GM18951 (cell line): ENCODE results near the gene MSH4.
"Not testable (repeated sequence)": the region's sequence is repeated elsewhere in the genome, so short reads cannot be mapped to it uniquely, and the experiment has no call there.

Experiments used
- POLR2A ChIP-seq: IDR thresholded peaks from 4 replicates; pipeline ENCODE4 v1.6.1; 2011; ENCODE audit warnings: mild to moderate bottlenecking; ENCODE audit not compliant: insufficient read length, insufficient read depth; ENCODE audit errors: extremely low read depth
- in situ Hi-C: fragments of 300-500 bp; cut with MboI; formaldehyde crosslinking; loops from one replicate; pipeline ENCODE4 v1.12.0; 2022; ENCODE audit warnings: low sequenced_read_pairs, mixed read lengths, inconsistent platforms; ENCODE audit not compliant: unreplicated experiment

Gene MSH4

GRCh38 chr1:75811211-75811981 is 14.7 kb downstream of the MSH4 start:
- in situ Hi-C loops: no loop called here
- no peak for TF ChIP-seq POLR2A

DNA sequence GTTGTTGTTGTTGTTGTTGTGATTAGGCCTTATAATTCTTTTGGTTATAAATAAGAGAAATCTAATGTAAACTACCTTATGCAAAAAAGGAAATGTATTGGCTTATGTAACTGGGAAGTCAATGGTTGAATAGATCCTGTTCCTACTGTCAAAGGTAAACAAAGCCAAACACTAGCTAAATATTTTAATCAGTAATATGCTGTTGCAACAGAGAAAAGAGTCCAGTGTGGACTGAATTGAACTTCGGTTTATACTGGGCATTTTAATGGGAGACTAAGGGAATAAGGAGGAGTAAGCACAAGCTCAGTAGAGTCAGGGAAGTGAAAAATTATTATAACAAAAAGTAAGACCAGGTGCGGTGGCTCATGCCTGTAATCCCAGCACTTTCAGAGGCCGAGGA is 15.4 kb downstream of the MSH4 start:
- no peak for TF ChIP-seq POLR2A
- in situ Hi-C loops: no loop called here

DNA sequence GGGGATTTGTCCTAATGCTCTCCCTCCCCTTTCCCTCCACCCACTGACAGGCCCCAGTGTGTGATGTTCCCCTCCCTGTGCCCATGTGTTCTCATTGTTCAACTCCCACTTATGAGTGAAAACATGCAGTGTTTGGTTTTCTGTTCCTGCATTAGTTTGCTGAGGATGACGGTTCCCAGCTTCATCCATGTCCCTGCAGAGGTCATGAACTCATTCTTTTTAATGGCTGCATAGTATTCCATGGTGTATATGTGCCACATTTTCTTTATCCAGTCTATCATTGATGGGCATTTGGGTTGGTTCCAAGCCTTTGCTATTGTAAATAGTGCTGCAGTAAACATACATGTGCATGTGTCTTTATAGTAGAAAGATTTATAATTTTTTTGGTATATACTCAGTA is 26.9 kb downstream of the MSH4 start:
- in situ Hi-C loops: not testable (repeated sequence)

- in situ Hi-C loops: no loop called here
- TF ChIP-seq POLR2A: no peak
These were observed 39.9 kb downstream of the MSH4 start for GRCh38 chr1:75836528-75837100.

DNA sequence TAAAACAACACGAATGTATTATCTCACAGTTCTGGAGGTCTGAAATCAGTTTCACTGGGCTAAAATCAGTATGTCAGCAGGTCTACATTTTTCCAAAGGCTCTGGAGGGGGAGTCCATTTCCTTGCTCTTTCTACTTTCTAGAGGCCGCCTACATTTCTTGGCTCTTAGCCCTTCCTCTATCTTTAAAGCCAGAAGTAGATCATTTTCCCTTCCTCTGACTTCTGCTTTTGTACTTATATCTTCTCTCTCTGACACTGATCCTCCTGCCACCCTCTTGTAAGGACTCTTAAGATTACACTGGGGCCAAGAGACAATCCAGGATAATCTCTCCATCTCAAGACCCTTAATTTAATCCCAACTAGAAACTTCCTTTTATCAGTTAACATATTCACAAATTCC is 41.4 kb downstream of the MSH4 start:
- in situ Hi-C loops: no loop called here
- TF ChIP-seq POLR2A: no peak

DNA sequence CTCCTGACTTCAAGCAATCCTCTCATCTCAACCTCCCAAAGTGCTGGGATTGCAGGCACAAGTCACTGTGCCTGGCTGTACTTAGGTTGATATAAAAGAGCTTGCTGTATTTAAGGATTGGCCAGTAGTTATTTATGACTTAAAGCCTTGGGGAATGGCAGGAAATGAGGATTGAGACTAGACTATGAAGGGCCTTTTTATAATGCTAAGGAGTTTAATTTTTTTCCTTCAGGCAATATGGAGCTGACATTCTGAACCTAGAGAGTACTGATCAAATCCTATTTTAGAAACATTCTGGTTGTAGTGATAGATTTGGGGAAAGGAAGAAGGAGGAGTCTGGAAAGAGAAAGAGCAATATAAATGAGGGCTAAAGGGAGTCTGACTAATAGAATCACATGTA is 44.7 kb downstream of the MSH4 start:
- in situ Hi-C loops: no loop called here
- no peak for TF ChIP-seq POLR2A

GRCh38 chr1:75845576-75845975 is 48.9 kb downstream of the MSH4 start:
- no peak for TF ChIP-seq POLR2A
- in situ Hi-C loops: no loop called here

DNA sequence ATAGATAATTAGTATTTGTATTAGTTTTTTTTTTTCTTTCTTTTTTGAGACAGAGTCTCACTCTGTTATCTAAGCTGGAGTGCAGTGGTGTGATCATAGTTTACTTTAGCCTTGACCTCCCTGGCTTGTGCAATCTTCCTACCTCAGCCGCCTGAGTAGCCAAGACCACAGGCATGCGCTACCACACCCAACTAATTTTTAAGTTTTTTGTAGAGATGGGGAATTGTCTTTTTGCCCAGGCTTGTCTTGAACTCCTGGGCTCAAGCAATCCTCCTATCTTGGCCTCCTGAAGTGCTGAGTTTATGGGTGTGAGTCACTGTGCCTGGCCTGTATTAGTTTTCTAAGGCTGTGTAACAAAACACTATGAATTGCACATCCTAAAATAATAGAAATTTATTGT is 58.3 kb downstream of the MSH4 start:
- TF ChIP-seq POLR2A: no peak
- in situ Hi-C loops: no loop called here

DNA sequence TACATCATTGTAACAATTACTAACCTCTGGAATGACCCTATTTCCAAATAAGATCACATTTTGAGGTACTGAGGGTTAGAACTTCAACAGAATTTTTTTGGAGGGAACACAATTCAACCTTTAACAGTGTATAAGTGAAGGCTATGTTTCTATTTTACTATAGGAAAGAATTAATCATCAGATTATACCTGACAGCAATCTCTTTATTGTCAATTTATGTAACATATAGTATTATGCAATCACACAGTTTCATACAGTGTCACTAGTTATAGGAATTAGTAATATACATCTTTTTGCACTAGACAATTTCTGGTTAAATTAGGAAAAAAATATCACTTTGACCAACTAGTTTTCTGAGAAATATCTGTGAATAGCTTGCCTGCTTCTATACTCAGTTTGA is 59.1 kb downstream of the MSH4 start:
- in situ Hi-C loops: no loop called here
- no peak for TF ChIP-seq POLR2A

DNA sequence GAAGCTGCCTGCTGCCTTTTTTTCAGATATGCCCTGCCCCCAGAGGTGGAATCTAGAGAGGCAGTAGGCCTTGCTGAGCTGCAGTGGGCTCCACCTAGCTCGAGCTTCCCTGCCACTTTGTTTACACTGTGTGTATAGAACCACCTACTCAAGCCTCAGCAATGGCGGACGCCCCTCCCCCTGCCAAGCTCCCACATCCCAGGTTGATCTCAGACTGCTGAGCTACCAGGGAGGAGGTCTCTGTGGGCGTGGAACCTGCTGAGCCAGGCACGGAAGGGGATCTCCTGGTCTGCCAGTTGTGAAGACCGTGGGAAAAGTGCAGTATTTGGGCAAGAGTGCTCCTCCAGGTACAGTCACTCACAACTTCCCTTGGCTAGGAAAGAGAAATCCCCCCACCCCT is 65.1 kb downstream of the MSH4 start:
- TF ChIP-seq POLR2A: no peak
- in situ Hi-C loops: no loop called here

- in situ Hi-C loops: no loop called here
- no peak for TF ChIP-seq POLR2A
These were observed 74.3 kb downstream of the MSH4 start for GRCh38 chr1:75870951-75871350.

- no peak for TF ChIP-seq POLR2A
- in situ Hi-C loops: no loop called here
These were observed 83.3 kb downstream of the MSH4 start for GRCh38 chr1:75879985-75880384.

- in situ Hi-C loops: no loop called here
- no peak for TF ChIP-seq POLR2A
These were observed 87.8 kb downstream of the MSH4 start for GRCh38 chr1:75884437-75884836.

GRCh38 chr1:75901371-75901770 is 104.7 kb downstream of the MSH4 start:
- in situ Hi-C loops: no loop called here
- no peak for TF ChIP-seq POLR2A
